ENCODE measurements around the gene DAG1.

The DAG1 gene

DNA sequence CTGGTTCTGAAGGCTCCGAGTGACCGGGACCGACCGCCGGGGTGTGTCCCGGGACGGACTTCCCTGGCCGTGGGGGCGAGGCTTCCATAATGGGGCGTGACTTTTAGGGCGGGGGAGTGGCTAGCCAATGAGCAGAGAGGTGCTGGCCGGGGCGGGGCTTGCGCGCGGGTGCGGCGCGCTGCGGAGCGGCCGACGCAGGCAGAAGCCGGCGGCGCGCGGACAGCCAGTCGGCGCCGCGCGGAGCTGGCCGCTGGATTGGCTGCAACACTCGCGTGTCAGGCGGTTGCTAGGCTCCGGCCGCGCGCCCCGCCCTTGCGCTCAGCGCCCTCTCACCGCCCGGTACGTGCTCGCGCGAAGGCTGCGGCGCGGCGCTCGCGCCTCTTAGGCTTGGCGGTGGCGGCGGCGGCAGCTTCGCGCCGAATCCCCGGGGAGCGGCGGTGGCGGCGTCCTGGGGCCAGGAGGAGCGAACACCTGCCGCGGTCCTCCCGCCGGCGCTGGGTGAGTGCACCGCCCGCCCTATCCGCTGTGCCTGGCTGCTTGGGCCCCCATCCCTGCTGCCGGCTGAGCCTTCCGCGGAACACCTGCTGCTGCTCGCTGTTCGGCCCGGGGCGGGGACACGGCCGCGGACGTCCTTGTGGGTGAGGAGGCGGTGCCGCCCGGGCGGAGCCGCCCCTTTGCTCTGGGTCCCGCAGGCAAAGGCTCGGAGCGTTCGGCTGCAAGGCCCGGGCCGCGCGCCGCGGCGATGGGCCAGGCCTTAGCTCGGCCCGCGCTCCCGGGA lies at the start of gene DAG1:
Gene DAG1 (plus strand): TSS at position 332 of the 778 bp plus-strand sequence. CDS start 40,268 bp downstream, outside the sequence.
- peak; percentile 97 for DNase-seq

- peak in 1 of 2 experiments; percentile 34 for DNase-seq
These were observed 48.1 kb upstream of the DAG1 start for GRCh38 chr3:49421890-49422378.

DNA sequence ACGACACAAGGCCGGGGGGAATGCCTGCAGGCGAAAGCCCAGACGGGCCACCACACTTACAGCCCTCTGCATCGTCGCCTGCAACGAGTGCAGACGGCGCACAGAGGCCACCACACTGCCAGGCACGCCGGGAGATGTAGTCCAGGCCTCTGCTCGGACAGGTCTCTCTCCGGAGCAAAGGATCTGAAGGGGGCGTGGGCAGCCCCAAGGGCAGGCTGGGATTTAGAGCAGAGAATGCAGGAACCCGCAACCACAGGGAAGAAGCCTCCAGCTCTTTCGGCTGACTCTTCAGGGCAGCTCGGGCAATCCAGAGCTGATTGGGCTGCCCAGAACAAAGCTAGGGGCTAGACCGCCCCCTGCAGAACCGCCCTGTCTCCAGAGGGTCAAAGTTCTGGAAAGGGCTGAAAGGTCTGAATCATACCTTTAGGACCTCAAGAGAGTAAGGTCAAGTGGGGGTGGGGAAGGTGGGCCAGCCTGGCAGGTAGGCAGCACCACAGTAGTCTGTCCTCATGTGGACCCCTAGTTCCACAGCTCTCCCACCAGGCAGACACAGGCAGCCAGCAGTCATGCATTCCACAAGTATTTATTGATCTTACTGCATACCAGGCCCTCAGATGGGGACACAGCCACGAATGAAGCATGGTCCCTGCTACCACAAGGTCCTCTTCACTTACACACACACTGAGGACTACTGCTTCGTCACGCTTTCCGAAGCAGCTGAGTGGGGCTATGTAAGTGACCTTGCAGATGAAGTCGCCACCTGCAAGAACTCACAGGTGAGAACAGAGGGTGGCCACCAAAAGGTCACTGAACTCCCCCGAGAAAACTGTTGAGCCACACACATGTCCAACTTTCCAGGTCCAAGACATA lies 47.5 kb upstream of the DAG1 start, which contains the start of gene AMT:
Gene AMT (minus strand): TSS at position 95 of the 870 bp plus-strand sequence. CDS start 23 bp downstream, at position 72.
- no peak for DNase-seq

- no peak for DNase-seq
These were observed 45.3 kb upstream of the DAG1 start for GRCh38 chr3:49424816-49425215.

- no peak for DNase-seq
These were observed 42.5 kb upstream of the DAG1 start for GRCh38 chr3:49427586-49427985.

- DNase-seq = no peak
These were observed 41.4 kb upstream of the DAG1 start for GRCh38 chr3:49428752-49429080.

DNA sequence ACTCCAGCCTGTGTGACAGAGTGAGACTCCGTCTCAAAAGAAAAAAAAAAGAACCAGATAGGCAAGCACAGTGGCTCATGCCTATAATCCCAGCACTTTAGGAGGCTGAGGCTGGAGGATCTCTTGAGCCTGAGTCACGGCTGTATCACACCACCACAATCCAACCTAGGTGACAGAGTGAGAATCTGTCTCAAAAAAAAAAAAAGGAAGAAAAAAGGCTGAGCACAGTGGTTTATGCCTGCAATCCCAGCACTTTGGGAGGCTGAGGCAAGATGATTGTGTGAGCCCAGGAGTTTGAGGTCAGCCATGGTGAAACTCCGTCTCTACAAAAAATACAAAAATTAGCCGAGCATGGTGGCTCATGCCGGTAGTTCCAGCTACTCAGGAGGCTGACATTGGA lies 35.3 kb upstream of the DAG1 start:
- no peak for DNase-seq

DNA sequence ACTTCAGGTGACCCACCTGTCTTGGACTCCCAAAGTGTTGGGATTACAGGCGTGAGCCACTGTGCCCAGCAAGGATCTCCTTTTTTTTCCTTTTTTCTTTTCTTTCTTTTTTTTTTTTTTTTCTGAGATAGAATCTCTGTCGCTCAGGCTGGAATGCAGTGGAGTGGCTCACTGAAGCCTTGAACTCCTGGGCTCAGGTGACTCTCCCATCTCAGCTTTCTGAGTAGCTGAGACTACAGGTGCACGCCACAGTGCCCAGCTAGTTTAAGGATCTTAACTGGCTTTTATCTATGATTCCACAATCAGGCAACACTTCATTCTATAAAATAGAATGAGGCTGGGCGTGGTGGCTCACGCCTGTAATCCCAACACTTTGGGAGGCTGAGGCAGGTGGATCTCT lies 24.7 kb upstream of the DAG1 start:
- no peak for DNase-seq

GRCh38 chr3:49453621-49454020 lies 16.4 kb upstream of the DAG1 start:
- DNase-seq = no peak

GRCh38 chr3:49454458-49454857 lies 15.6 kb upstream of the DAG1 start:
- no peak for DNase-seq

DNA sequence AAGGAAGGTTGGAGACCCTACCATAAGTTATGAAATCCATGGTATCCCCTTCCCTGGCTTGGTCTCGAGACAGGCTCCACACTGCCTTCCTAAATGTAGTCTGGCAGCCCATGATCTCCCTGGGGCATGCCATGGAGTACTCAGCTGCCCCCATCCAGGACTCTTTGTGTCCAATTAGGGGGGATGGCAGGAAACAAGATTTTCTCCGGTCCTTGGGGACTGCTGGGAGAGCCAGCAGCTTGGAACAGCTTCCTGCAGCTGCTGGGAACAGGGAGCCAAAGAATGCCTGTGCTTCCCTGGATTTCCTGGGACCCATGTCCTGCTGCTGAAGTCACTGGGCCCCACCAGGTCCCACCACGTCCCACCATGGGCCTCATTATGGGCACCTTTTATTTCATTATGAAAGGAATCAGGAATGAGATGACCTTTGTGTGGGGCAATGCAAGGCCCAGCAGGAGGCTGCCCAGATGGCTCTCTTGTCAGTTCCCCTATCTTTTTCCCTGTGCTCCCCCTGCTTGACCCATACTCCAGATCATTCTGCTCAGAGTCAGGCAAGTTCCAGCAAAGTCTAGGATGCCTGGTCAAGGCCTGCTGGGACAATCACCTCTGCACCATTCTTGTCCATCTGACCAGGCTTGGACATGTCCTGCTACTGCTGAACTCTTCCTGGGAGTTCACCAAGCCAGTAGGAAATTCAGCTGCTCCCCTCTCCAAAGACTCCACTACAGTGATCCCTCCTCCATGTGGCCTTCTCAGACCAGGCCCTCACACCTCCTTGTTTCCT lies 15.0 kb upstream of the DAG1 start:
- no peak for DNase-seq

DNA sequence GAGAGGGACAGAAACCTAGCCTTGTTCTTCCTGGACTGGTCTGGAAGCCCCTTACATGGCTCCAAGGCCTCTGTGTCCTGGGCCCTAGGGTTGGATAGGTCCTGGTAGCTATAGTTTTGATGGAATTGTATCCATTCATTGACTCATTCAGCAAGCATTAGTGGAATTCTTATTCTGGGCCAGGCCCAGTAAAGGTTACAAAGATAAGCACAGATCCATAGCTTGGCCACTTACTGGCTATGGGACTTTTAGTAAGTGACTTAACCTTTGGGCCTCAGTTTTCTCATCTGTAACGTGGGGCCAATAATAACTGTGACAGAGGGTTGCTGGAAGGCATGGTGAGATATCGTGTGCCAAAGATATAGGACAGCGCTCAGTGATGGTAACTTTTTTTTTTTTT lies 13.6 kb upstream of the DAG1 start:
- no peak for DNase-seq

DNA sequence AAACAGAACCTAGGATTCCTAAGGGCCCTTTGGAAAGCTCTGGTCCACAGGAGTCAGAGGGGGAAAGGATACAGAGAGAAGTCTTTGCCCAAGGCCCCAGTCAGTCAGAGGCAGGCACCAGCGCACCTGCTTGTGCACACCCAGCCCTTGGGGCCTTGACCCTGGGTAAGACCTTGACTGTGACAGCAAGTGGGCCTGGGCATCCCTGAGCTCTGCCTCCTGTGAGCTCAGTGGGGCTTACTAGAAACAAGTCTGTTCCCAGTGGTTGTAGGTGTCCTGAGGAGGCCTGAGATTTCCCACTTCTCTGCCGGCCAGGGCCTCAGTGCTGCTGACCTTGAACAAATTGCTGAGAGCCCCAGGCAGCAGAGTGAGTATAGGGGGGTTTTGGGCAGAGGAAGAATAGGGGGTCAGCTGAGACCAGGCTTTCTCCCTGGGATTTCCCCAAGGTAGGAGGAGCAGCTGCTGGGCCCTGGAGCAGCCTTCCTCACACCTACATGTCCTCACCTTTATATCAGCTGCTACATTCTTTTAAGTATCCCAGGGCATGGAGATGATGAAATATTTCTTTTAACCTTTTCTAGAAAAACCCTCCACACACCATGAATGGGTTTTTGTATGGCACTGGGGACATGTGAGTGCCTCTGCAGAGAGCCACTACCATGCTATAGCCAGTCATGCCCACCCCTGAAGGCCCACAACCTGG lies 9.7 kb upstream of the DAG1 start:
- no peak for DNase-seq

DNA sequence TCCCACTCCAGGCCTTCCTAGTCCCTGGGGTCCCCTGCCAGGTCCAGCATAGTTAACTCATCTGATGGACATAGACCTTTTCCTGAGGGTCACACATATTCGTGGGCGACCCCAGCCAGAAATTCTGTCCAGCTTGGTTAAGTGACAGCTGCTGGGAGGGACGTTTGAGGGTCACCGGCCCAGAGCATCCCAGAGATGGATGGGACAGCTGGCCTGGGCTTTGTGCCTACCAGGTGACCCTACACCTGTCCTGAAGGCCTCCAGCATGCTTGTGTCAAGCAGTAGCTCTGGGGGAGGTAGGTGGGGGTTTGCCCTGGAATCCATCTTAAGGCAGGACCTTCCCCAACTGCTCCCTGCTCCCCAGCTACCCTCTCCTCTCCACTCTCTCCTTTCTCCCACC lies 9.1 kb upstream of the DAG1 start:
- no peak for DNase-seq

DNA sequence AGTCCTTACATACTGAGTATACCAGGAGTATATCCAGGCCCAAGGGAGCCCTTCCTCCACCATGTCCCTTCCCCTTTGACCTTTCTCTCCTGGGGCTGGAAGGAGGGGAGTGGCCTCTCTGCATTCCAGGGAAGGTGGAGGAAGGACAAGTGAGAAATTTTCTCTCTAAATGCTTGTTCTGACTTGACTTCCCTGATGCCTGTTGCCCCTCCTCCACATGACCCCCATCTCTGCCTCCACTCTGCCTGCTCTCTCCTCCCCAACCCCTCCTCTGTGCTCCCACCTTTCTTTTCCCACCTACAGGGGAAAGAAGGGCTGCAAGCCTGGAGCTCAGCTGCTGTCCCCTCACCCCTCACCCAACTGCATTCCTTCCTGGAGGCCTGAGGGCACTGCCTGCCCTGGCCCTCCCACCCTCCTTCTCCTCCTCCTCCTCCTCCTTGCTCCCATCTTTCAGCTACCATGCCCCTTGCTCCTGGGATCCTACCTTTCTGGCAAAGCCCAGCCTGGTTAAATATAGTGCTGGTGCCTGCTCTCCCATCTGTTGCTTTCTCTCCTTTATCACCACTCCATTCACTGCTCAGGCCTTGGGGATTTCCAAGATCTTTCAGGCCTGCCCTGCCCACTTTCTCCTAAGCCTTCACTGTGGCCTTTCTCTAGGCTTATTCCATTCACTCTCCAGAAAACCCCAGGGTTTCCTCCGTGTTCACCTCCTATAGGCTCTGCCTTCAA lies 8.5 kb upstream of the DAG1 start:
- no peak for DNase-seq

DNA sequence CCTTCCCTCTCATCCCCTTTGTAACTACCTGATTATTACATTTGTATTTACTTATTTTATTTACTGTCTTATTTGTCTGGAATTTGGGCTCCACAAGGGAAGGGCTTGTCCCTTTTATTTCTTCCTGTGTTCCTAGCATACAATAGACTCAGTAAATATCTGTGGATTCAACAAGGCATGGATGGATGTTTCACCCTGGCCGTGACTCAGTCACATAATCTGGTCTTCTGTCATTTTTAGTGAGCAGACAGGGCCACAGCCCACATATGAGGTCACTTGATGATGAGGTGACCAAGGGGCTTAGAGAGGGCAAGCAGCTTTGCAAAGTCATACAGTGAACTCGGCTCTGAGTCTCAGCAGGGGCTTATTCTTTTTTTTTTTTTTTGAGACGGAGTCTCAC lies 7.8 kb upstream of the DAG1 start:
- no peak for DNase-seq

DNA sequence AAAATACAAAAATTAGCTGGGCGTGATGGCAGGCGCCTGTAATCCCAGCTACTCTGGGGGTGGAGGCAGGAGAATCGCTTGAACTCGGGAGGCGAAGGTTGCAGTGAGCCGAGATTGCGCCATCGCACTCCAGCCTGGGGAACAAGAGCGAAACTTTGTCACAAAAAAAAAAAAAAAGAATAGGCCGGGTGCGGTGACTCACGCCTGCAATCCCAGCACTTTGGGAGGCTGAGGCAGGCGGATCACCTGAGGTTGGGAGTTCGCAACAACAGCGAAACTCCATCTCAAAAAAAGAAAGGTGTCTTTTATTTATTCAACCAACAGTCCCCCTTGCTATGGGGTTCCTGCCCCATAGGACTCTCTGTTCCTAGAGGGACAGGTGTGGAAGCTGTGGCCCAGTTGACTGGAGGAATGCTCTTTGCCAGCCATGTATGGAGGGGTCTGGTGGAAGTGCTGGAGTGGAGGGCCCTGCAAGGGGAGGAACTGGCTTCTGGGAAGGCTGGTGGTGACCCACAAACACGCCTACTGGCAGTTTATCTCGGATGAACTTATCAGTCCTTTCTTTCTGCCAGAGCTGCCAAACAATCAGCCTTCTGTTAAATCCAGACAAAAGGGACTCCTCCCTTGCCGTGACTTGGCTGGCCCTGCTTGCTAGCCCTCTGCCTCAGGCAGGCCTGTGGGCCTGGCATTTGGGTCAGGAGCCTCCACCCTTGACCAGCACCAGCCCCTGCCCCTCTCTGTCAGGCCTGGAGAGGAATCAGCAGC lies 4.6 kb upstream of the DAG1 start:
- no peak for DNase-seq

DNA sequence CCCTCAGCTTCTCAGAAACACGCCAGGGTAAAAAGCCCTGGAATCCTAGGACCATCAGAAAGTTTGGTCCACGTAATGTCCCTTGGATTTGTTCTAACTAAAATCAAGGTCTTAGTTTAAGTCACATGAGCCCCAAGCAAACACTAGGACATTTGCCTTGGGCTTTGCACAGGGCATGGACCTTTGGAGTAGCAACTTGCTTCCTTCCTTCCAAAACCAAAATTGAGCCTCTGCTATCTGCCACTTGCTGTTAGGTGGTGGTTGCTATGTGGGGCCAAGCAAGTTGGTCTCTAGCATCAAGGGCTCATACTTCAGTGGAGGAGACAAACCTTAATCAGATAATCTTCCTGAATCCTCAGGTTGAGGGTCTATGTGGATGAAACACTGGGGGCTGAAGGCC lies 4.0 kb upstream of the DAG1 start:
- DNase-seq = no peak

- no peak for DNase-seq
These were observed 781 bp upstream of the DAG1 start for GRCh38 chr3:49469037-49469935.

Measured in activated T-cell treated with anti-CD3 and anti-CD28 coated beads, Interleukin-2, amount 50 U/mL, for 48 hours (primary cell).